ENCODE data around the gene GNGT2.

The GNGT2 gene

DNA sequence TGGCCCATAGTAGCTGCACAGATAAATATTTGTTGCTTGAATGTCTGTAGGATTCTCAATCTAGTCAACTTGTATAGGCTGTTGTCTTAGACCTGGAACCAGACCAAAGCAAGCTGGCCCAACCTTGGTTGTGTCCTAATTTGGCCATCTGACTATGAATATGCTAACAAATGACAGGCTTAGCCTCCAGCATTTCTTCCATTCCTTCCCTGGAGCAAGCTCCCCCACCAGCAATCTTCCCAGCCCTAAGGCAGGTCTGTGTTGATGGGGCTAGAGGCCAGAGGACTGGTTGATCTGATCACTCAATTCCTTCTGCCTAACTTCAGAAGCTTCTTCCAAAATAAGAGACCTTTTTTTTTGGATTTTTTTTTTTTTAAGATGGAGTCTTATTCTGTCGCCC lies 29.6 kb upstream of the GNGT2 start:
- H3K27me3 Mint-ChIP-seq, result peaks cover 49% of the 10 kb centered on the region
- H3K27ac Mint-ChIP-seq, result no peak overlapping the region
- no peaks in the 10 kb centered on the region for H3K9me3 Mint-ChIP-seq
- DNase-seq, result no peak
- no peaks in the 10 kb centered on the region for H3K36me3 Mint-ChIP-seq
- H3K4me1 Mint-ChIP-seq, result no peaks in the 10 kb centered on the region
- no peak overlapping the region for H3K4me3 Mint-ChIP-seq
- CTCF ChIA-PET, result interaction anchor here (0.6 to 1.5 kb wide), 4 partner anchors 13 to 145 kb away, joined by 3 to 5 read pairs (median 3); no protein-coding TSS in a partner anchor

DNA sequence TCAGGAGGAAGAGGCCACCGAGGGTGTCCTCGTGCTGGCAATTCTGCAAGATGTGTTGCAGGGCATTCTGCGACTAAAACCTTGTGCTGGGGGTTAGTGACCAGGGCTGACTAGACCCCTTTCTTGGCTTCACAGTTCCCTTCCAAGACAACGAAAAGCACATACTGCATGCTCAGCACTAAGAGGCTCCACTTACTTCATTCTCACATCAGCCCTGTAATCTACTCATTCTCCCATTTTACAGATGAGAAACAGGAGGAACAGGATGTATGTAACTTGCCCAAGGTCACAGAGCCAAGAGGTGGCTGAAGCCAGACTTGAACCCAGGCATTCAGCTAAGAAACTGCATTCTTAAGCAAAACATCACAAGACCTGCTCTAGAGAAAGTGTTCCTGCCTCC lies 25.5 kb upstream of the GNGT2 start:
- CTCF ChIA-PET, result interaction anchor here (0.6 to 1.1 kb wide), 3 partner anchors 9 to 510 kb away, joined by 3 to 5 read pairs (median 3); no protein-coding TSS in a partner anchor
- Mint-ChIP-seq H3K36me3 (no peaks in the 10 kb centered on the region), H3K4me3 (no peak overlapping the region), H3K27me3 (peaks cover 72% of the 10 kb centered on the region), H3K4me1 (peaks cover 6% of the 10 kb centered on the region), H3K27ac (no peak overlapping the region), H3K9me3 (no peaks in the 10 kb centered on the region)
- no peak for DNase-seq

DNA sequence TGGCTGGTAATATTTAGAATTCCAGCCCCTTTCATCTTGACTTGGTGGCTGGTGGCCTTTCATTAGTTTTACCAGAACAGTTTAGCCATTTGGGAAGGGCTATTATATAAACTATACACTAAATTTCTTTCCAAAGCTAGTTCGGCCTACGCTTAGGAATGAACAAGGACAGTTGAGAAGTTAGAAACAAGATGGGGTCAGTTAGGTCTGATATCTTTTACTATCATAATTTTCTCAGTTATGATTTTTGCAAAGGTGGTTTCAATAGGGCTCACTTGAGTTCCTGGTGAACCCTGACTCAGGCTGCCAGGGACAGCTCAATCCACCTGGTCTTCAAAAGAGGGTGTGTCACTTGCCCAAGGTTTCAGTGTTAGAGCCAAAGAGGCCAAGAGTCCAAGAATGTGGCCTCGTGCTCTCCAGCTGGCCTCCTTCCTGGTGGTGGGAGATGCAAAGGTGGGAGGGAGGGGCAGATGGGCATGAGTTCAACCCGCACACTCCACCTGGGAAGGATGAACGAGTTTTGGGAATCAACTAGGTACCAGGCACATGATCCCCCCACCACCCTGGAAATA lies 24.2 kb upstream of the GNGT2 start:
- peaks cover 8% of the 10 kb centered on the region for H3K4me1 Mint-ChIP-seq
- no peaks in the 10 kb centered on the region for H3K9me3 Mint-ChIP-seq
- CTCF ChIA-PET, result interaction anchor here (1.9 kb wide), 1 partner anchor 134 kb away, joined by 4 read pairs; no protein-coding TSS in a partner anchor

DNA sequence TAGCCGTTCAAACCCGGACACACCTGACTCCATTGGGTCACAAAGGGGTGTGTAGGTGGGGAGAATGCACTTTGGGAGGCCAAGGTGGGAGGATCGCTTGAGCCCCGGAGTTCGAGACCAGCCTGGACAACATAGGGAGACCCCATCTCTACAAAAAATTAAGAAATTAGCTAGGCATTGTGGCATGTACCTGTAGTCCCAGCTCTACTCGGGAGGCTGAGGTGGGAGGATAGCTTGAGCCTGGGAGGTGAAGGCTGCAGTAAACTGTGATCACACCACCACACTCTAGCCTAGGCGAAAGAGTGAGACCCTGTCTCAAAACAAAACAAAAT lies 21.2 kb upstream of the GNGT2 start:
- CTCF ChIA-PET, result interaction anchor here (2.3 kb wide), 1 partner anchor 52 kb away, joined by 7 read pairs; no protein-coding TSS in a partner anchor
- H3K9me3 Mint-ChIP-seq, result no peaks in the 10 kb centered on the region
- H3K36me3 Mint-ChIP-seq, result no peaks in the 10 kb centered on the region
- no peak overlapping the region for H3K27ac Mint-ChIP-seq
- peak overlapping the region; percentile 70 for H3K4me3 Mint-ChIP-seq
- peaks cover 16% of the 10 kb centered on the region for H3K4me1 Mint-ChIP-seq
- peaks cover 71% of the 10 kb centered on the region for H3K27me3 Mint-ChIP-seq
- no peak for DNase-seq

More for the DNA sequence above, 24.2 kb upstream of the GNGT2 start:
- no peaks in the 10 kb centered on the region for H3K36me3 Mint-ChIP-seq
- peaks cover 80% of the 10 kb centered on the region for H3K27me3 Mint-ChIP-seq
- no peak for DNase-seq
- H3K4me3 Mint-ChIP-seq, result no peak overlapping the region
- no peak overlapping the region for H3K27ac Mint-ChIP-seq

DNA sequence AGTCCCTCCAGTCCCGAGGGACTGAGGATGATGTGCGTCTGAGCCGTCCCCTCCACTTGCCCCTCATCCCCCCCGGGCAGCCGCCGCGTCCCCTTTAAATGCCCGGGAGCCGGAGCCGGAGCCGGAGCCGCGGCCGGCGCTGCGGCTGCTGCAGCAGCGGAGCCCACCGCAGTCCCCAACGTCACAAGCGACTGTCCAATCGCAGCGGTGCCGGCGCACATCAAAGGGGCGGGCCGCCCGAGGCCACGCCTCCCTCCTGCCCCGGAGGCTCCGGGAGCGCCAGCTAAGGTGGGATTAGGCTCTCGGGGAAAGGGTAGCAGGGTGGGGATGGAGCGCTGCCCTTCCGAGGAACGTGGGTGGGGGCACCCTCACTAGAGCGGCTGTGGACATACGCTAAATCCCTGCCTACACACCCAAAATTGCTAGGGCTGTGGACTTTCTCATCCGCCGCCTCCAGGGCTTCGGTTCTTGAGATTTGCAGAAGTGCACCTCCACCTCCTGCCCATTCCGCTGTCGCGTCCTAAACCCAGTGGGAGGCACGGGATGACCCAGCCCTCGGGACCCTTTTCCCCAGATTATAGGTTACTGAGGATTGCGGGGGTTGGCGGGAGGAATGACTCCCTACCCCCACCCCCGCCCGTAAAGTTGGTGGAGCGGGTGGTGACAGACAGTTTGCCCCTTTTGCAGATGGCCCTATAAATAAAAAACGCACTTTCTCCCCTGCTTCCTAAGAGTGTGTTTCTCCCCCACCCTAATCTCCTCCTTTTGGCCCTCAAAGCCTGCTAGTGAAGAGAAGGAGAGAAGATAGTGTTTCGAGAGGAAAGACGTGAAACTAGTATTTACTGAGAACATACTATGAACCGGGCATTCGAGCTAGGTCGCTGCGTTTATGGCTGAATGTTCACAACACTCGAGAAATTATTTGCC lies 20.5 kb upstream of the GNGT2 start, which contains the start of gene PHOSPHO1:
Gene PHOSPHO1 (minus strand): TSS at position 152 of the 927 bp plus-strand sequence. CDS start 4,096 bp downstream, outside the sequence.
- no peak within 1 kb of the TSS for H3K27ac Mint-ChIP-seq
- H3K36me3 Mint-ChIP-seq, result peaks cover 2% of the 10 kb centered on the region
- H3K27me3 Mint-ChIP-seq, result peaks cover 73% of the 10 kb centered on the region
- H3K4me3 Mint-ChIP-seq, result peak within 1 kb of the TSS; percentile 70
- H3K9me3 Mint-ChIP-seq, result no peaks in the 10 kb centered on the region
- H3K4me1 Mint-ChIP-seq, result peaks cover 16% of the 10 kb centered on the region
- peak; percentile 93 for DNase-seq
- CTCF ChIA-PET, result interaction anchor here (1.0 to 2.3 kb wide), 3 partner anchors 41 to 51 kb away, joined by 3 to 19 read pairs (median 7); no protein-coding TSS in a partner anchor

DNA sequence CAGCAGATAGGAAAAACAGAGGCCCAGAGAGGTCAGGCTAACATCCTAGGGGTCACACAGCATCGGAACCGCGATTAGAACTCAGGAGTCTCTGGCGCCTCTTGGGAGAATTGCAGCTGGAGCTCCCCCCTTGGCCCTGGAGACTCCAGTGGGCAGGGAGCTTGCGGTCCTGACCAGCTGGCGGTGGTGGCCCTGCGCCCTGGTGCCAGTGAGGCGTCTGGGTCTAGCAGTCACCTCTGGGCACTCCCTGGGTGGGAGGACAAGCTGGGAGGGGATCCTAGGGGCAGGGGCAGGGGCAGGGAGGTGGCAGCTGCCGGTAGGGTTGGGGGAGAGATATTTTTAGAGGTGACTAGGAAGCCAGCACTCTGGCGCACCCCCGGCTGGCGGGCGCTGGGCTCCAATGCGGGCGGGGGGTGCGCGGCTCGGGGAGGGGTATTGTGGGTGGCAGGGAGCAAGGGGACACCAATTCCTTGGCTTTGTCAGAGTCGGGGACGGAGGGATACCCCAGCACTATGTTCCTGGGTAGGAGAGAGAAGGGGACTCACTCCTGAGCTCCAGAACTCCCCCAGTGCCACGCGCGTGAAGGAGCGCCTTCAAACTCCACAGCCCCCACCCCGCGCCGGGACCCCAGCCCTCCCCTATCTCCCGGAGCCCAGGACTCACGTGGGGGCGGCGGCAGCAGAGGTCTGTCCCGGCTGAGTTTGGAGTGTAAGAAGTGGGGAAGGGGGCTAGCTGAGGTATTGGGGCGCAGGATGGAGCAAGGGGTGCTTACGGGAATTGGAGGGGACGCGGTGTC lies 19.6 kb upstream of the GNGT2 start:
- peak overlapping the region; percentile 70 for H3K4me3 Mint-ChIP-seq
- peaks cover 78% of the 10 kb centered on the region for H3K27me3 Mint-ChIP-seq
- peaks cover 21% of the 10 kb centered on the region for H3K4me1 Mint-ChIP-seq
- peaks cover 4% of the 10 kb centered on the region for H3K36me3 Mint-ChIP-seq
- H3K9me3 Mint-ChIP-seq, result no peaks in the 10 kb centered on the region
- DNase-seq, result no peak
- no peak overlapping the region for H3K27ac Mint-ChIP-seq
- CTCF ChIA-PET, result interaction anchor here (0.9 to 2.0 kb wide), 4 partner anchors 20 to 67 kb away, joined by 3 to 19 read pairs (median 4); partner anchors contain the start of genes ABI3 and GNGT2

DNA sequence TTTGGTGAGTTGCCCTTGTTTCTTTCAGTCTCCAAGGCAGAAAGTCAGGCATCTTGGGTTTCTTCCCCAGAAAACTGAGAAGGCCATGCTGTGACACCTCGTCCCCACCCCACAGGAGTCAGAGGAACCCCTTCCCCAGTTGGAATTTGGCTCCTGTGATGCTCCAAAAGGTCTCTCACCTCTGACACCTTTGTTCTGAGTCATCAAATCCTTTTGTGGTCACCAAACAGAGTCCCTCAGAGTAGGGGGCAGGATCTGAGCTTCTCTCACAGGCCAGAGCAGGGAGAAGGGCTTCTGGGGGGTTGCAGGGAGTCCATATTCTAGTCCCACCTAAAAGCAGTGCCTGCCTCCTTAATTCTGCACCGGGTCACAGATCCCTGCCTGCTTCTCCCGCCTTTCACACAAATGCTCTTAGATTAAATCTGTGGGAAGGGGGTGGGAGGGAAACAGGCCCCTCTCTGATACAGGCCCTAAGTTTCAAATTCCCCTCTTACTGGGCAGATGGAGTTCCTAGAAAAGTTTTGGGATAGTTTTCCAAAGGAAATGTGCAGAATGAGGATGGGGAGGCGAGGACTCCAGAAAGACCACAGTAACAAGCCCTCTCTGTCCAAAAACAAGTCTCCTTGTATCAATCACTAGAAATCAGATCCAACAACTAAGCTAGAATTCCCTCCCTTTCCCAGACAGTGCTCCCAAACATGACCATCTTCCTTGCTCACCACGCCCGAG lies 18.9 kb upstream of the GNGT2 start:
- Mint-ChIP-seq H3K4me1 (peaks cover 28% of the 10 kb centered on the region), H3K27me3 (peaks cover 85% of the 10 kb centered on the region), H3K9me3 (no peaks in the 10 kb centered on the region), H3K36me3 (peaks cover 6% of the 10 kb centered on the region), H3K4me3 (peak overlapping the region; percentile 32), H3K27ac (no peak overlapping the region)
- no peak for DNase-seq
- CTCF ChIA-PET, result interaction anchor here (0.9 to 2.7 kb wide), 4 partner anchors 19 to 68 kb away, joined by 4 to 19 read pairs (median 8); partner anchors contain the start of genes ABI3 and GNGT2

DNA sequence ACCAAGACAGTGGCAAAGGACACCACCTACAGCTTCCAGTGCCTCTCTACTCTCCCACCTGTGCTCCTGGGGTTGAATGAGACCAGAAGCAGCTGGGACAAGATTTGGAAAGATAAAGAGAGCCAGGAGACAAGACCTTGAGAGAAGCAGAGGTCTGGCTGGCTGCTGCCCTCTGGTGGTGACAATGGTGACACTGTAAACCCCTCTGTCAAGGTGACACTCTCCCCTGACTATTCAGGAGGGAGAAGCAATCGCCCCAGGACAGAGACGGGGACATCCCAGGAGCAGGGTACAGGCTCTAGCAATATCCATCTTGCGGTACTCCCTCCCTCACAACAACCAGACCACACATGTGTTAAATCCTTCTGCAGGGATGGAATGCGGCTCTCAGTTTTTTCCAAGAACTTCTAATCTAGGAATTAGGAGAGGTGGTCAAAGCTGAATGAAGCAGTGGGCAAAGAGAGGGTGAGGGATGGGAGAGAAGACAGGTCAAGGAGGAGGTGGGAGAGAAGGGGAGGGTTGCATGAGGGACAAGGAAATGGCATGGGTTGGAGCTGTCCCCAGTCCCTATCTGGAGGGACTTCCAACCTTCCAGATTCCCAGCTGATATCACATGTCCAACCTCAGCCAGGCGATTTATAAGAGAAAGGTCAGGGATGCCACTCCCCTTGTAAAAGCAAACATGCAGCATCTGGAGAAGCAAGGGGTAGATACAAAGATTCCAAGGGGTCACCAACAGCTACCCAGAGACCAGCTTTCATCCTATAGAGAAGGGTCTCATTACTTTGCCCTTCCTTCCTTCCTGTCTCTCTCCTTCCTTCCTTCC lies 17.3 kb upstream of the GNGT2 start:
- H3K27ac Mint-ChIP-seq, result no peak overlapping the region
- no peaks in the 10 kb centered on the region for H3K9me3 Mint-ChIP-seq
- no peak overlapping the region for H3K4me3 Mint-ChIP-seq
- DNase-seq, result peak; percentile 87
- peaks cover 43% of the 10 kb centered on the region for H3K4me1 Mint-ChIP-seq
- peaks cover 90% of the 10 kb centered on the region for H3K27me3 Mint-ChIP-seq
- H3K36me3 Mint-ChIP-seq, result peaks cover 17% of the 10 kb centered on the region
- CTCF ChIA-PET, result interaction anchor here (0.6 to 4.8 kb wide), 23 partner anchors 8 to 548 kb away, joined by 3 to 96 read pairs (median 5); partner anchors contain the start of genes ABI3 and GNGT2

DNA sequence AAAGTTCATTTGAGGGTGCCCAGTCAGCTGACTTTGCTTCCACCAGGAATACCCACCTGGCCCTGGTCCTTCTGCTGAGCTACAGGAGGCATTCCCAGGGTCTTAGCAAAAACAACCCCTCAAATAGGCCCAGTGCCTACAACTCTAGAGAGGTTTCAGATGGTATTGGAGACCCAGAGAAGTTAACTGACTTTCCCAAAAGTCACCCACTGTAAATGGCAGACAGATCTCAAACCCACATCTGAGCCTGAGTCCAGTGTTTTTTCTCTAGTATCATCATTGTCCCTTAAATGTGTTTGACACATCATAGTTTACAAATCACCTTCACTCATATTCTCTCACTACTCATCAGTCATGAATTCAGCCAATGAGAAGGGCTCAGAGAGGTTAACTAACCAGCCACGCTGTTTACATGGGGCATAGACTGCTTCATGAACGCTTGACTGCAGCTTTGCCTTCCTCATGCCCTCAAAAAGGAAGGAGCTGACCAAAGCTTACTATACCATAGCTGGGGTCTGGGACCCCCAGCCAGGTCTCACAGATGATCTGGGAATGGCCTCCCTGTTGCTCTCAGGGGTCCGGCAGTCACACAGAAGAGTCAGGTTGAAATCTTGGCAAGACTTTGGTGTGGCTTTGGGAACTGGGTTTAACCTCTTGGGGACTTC lies 16.5 kb upstream of the GNGT2 start:
- DNase-seq, result no peak
- H3K36me3 Mint-ChIP-seq, result peaks cover 23% of the 10 kb centered on the region
- no peaks in the 10 kb centered on the region for H3K9me3 Mint-ChIP-seq
- peaks cover 49% of the 10 kb centered on the region for H3K4me1 Mint-ChIP-seq
- CTCF ChIA-PET, result interaction anchor here (0.6 to 4.8 kb wide), 23 partner anchors 8 to 348 kb away, joined by 3 to 96 read pairs (median 5); partner anchors contain the start of genes ABI3 and GNGT2
- H3K27ac Mint-ChIP-seq, result no peak overlapping the region
- peaks cover 85% of the 10 kb centered on the region for H3K27me3 Mint-ChIP-seq
- H3K4me3 Mint-ChIP-seq, result no peak overlapping the region

DNA sequence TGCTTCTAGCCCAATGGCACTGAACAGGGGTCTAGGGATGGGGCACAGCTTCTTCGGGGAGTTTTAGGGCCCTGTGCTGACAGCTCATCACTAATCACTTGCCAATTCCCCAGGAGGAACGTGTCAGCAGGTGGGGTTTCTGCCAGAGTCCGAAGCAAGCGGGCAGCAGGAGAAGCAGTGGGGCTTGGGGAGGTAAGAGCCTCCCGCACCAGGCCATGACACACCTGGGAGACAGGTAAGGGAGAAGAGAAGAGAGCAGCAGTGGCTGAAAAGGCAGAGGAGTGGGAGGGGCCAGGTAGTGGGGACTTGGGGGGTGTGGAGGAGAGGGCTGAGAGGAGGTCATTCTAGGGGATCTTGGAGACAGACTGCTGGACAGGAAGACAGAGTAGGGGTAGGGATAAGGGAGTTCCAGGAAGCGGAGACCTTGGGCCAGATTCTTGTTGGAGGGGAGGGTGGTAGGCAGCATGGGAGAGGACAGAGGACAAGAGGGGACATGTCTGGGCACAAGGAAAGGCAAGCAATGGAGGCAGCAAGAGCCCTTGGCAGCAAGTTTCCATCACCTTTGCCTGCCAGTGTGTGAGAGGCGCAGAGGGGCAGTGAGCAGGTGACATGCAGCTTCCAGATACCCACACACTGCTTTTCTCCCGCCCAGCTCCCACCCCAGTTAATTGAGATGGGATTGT lies 15.3 kb upstream of the GNGT2 start:
- Mint-ChIP-seq H3K4me1 (peaks cover 45% of the 10 kb centered on the region), H3K4me3 (no peak overlapping the region), H3K36me3 (peaks cover 26% of the 10 kb centered on the region), H3K27me3 (peaks cover 73% of the 10 kb centered on the region), H3K9me3 (no peaks in the 10 kb centered on the region), H3K27ac (peak overlapping the region; percentile 74)
- no peak for DNase-seq
- CTCF ChIA-PET, result interaction anchor here (0.9 to 4.8 kb wide), 11 partner anchors 9 to 174 kb away, joined by 3 to 96 read pairs (median 9); no protein-coding TSS in a partner anchor

DNA sequence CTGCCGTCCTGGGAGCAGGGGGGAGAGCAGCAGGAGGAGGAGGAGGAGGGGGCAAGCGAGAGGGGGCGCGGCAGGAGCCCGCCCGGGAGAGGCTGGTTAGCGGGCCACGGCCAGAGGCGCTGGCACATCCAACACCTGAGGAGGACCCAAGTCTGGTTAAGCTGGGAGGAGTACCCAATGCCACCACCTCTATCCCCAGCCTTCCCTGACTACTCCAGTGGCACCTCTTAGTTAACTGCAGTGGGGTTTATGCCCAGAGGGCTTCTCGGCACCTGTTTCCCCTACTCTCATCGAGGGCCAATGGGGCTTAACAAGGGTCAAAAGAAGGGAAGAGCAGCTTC lies 14.6 kb upstream of the GNGT2 start:
- Mint-ChIP-seq H3K4me1 (peaks cover 50% of the 10 kb centered on the region), H3K27ac (no peak overlapping the region), H3K4me3 (peak overlapping the region; percentile 44), H3K36me3 (peaks cover 30% of the 10 kb centered on the region), H3K27me3 (peaks cover 66% of the 10 kb centered on the region), H3K9me3 (no peaks in the 10 kb centered on the region)
- DNase-seq, result no peak
- CTCF ChIA-PET, result interaction anchor here (0.9 to 4.8 kb wide), 7 partner anchors 8 to 44 kb away, joined by 4 to 96 read pairs (median 8); partner anchors contain the start of genes ABI3 and GNGT2
